Adrenal gland (tissue), 12 donors: Measurements from ENCODE around the gene MAGI1. TPM values are rescaled to one million over a fixed set of nuclear protein-coding genes. Genes with fewer than 3 reads are reported as not detected.
A peak's percentile ranks its signal among the peaks of the same experiment; 100 is the strongest.

Experiments
- DNase-seq, 7 donors: peaks; one replicate each; pipeline ENCODE4 v3.0.0-alpha.2; 2019 to 2020
- H3K27ac ChIP-seq, 5 donors: fragments of 200-600 bp; sonication (generic) in 4 of 5; 1 replicate in 3 of 5; 2 replicates in 2 of 5; pipeline versions ENCODE4 v1.5.1 to v1.8.0; 2016 to 2020; ENCODE audit warnings: mild to moderate bottlenecking in 1 of 5
- H3K27me3 ChIP-seq: fragments of 200-600 bp; 2 replicates; pipeline ENCODE4 v1.8.0; 2021
- H3K36me3 ChIP-seq, 2 donors: fragments of 200-600 bp; replicated peaks in 1 of 2; 1 replicate in 1 of 2; 2 replicates in 1 of 2; pipeline versions ENCODE4 v1.5.1 to v1.8.0; 2018 to 2022
- H3K4me1 ChIP-seq, 2 donors: fragments of 200-600 bp; replicated peaks in 1 of 2; 1 replicate in 1 of 2; 2 replicates in 1 of 2; pipeline versions ENCODE4 v1.5.1 to v1.8.0; 2018 to 2021
- H3K4me3 ChIP-seq, 4 donors: fragments of 200-600 bp; sonication (generic) in 3 of 4; one replicate each; pipeline ENCODE4 v1.5.1; 2016 to 2018
- H3K9me3 ChIP-seq, 3 donors: fragments of 200-600 bp; sonication (generic) in 1 of 3; replicated peaks in 1 of 3; 1 replicate in 2 of 3; 2 replicates in 1 of 3; pipeline versions ENCODE4 v1.5.1 to v1.8.0; 2016 to 2021
- POLR2A ChIP-seq, 2 donors: fragments of 450-650 bp; IDR thresholded peaks; one replicate each; pipeline ENCODE4 v1.6.1; 2017; ENCODE audit warnings: antibody characterized with exemption in 2 of 2, mild to moderate bottlenecking in 2 of 2, moderate library complexity in 1 of 2
- WGBS, 4 donors: extraction: QIAGEN DNeasy Blood & Tissue Kit in 2 of 4; methylation state at CpG; one replicate each; pipeline versions ENCODE4 v1.1.5 to v1.1.7; 2013 to 2017; 5-methylcytosine and 5-hydroxymethylcytosine counted together
- intact Hi-C, 2 donors: fragments of 100-400 bp; cut with DNase I; formaldehyde crosslinking; loops; one replicate each; pipeline versions ENCODE4 v1.14.1 to v1.15.0; 2022 to 2023
- polyA plus RNA-seq, 3 donors: library from polyadenylated mRNA; stranded (reverse); fragments of 200-250 nt in 2 of 3; fragments of 350-450 nt in 1 of 3; fragmentation: Illumina TruSeq in 1 of 3; extraction: RNeasy Lipid Tissue Mini Kit (QIAGEN cat#74804) in 1 of 3; gene quantifications; one replicate each; pipeline ENCODE4 v1.2.3, GENCODE V29; 2013 to 2014
- total RNA-seq, 9 donors: library from RNA; depleted of rRNA in 4 of 9; stranded (reverse); fragments of >200 nt in 4 of 9; fragments of 120-200 nt in 1 of 9; fragmentation: NEBNext Ultra II Directional in 1 of 9; extraction: Animal tissue kit (Norgen Biotek cat#: 25700) in 1 of 9; gene quantifications; one replicate each; pipeline versions ENCODE4 v1.1.0 to v1.2.4, GENCODE V29; 2013 to 2023
- TF ChIP-seq, protein P1 (sequence below), 6 experiments: fragments of 450-650 bp in 4 of 6; fragments of 200-600 bp in 2 of 6; sonication (generic) in 1 of 6; IDR thresholded peaks; 1 replicate in 5 of 6; 2 replicates in 1 of 6; pipeline versions ENCODE4 v1.5.1 to v1.8.0; 2016 to 2021; ENCODE audit warnings: antibody characterized with exemption in 6 of 6, mild to moderate bottlenecking in 2 of 6, moderate library complexity in 1 of 6
- donor health status: healthy with polysubstance abuse.
- donor health status: Bipolar disorder and iron deficiency.
- donor health status: DM: yes; HTN: yes; CAD: no.
- donor health status: DM: no; HTN: no; CAD: no.
- donor health status: DM: no; HTN: no; CAD: no.
- donor health status: DM: yes; HTN: yes; CAD: no.

The MAGI1 gene
- total and polyA plus RNA-seq, 12 donors = 4.8 to 31.6 (median 18.5) TPM

DNA sequence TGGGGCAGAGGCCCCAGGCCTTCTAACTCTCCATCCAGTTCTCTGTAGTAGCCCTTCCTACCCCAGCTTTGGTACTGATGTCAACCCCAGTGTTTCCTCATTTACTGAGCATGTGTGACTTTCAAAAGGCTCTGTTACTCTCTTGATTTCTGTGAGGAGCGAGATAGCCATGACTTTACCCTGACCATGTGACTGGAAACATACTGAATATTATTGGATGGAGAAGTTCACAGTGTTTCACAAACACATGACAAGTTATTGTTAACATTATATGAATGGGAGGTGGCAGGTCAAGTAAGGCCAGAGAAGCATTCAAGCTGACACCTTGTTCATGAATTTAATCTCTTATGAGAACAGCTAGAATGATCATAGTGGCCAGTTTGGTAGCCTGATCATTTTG is 53.7 kb downstream of the MAGI1 start:
- TF ChIP-seq POLR2A (IDR thresholded peaks at IDR 0.05) = no peak
- TF ChIP-seq, protein P1, sequence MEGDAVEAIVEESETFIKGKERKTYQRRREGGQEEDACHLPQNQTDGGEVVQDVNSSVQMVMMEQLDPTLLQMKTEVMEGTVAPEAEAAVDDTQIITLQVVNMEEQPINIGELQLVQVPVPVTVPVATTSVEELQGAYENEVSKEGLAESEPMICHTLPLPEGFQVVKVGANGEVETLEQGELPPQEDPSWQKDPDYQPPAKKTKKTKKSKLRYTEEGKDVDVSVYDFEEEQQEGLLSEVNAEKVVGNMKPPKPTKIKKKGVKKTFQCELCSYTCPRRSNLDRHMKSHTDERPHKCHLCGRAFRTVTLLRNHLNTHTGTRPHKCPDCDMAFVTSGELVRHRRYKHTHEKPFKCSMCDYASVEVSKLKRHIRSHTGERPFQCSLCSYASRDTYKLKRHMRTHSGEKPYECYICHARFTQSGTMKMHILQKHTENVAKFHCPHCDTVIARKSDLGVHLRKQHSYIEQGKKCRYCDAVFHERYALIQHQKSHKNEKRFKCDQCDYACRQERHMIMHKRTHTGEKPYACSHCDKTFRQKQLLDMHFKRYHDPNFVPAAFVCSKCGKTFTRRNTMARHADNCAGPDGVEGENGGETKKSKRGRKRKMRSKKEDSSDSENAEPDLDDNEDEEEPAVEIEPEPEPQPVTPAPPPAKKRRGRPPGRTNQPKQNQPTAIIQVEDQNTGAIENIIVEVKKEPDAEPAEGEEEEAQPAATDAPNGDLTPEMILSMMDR (IDR thresholded peaks at IDR 0.05) = no peak
- intact Hi-C loops = no loop called here
- DNase-seq = no peak
- WGBS, 4 donors = 85 to 100% (median 96%) methylated on average over 1 of the region's 1 CpG
- Histone ChIP-seq H3K27ac (no peak overlapping the region), H3K36me3 (no peaks in the 10 kb centered on the region), H3K27me3 (no peaks in the 10 kb centered on the region), H3K9me3 (no peaks in the 10 kb centered on the region), H3K4me3 (no peak overlapping the region), H3K4me1 (peaks cover 0 to 2% of the 10 kb centered on the region in 2 donors)

GRCh38 chr3:65983100-65983499 is 55.6 kb downstream of the MAGI1 start:
- H3K4me1 ChIP-seq = peaks cover 0 to 10% of the 10 kb centered on the region in 2 donors

GRCh38 chr3:65979731-65980130 is 59.0 kb downstream of the MAGI1 start:
- Histone ChIP-seq H3K27me3 (no peaks in the 10 kb centered on the region), H3K9me3 (no peaks in the 10 kb centered on the region), H3K4me1 (peaks cover 0 to 10% of the 10 kb centered on the region in 2 donors), H3K4me3 (no peak overlapping the region), H3K27ac (peak overlapping the region in 2 of 5 donors; percentile 58 to 70), H3K36me3 (no peaks in the 10 kb centered on the region)
- intact Hi-C loops = loop anchor here in 1 of 2 donors (10.0 kb wide), 1 partner anchor 55 kb away; the partner anchor contains the start of gene MAGI1
- TF ChIP-seq, protein P1 (IDR thresholded peaks at IDR 0.05) = no peak
- TF ChIP-seq POLR2A (IDR thresholded peaks at IDR 0.05) = no peak
- DNase-seq = peak in 4 of 7 donors; percentile 21 to 67 (median 50)
- 51 to 56% (median 55%) methylated on average over 4 of the region's 4 CpGs for WGBS, 4 donors

More at GRCh38 chr3:65983100-65983499, 55.6 kb downstream of the MAGI1 start:
- Histone ChIP-seq H3K27me3 (no peaks in the 10 kb centered on the region), H3K9me3 (no peaks in the 10 kb centered on the region), H3K4me3 (no peak overlapping the region), H3K36me3 (no peaks in the 10 kb centered on the region), H3K27ac (no peak overlapping the region)
- 58 to 64% (median 61%) methylated on average over 1 of the region's 1 CpG for WGBS, 4 donors
- intact Hi-C loops = no loop called here
- DNase-seq = no peak
- TF ChIP-seq, protein P1 (IDR thresholded peaks at IDR 0.05) = no peak
- TF ChIP-seq POLR2A (IDR thresholded peaks at IDR 0.05) = no peak

- H3K27me3 ChIP-seq = no peaks in the 10 kb centered on the region
- no peak for TF ChIP-seq POLR2A (IDR thresholded peaks at IDR 0.05)
- TF ChIP-seq, protein P1 (IDR thresholded peaks at IDR 0.05) = no peak
- H3K9me3 ChIP-seq = no peaks in the 10 kb centered on the region
- peak overlapping the region in 2 of 5 donors; percentile 58 to 70 for H3K27ac ChIP-seq
- H3K4me1 ChIP-seq = peaks cover 0 to 10% of the 10 kb centered on the region in 2 donors
- 43 to 68% (median 54%) methylated on average over 6 of the region's 6 CpGs for WGBS, 4 donors
- H3K4me3 ChIP-seq = no peak overlapping the region
- intact Hi-C loops = loop anchor here in 1 of 2 donors (10.0 kb wide), 1 partner anchor 56 kb away; the partner anchor contains the start of gene MAGI1
- no peaks in the 10 kb centered on the region for H3K36me3 ChIP-seq
- peak in 2 of 7 donors; percentile 17 to 20 for DNase-seq
These were observed 59.6 kb downstream of the MAGI1 start for GRCh38 chr3:65979162-65979561.
